Brain pericyte (primary cell): ENCODE measurements around the gene FAM168A.

Source experiments
- DNase-seq: peaks from one replicate; pipeline ENCODE4 v3.0.0-alpha.2; 2012; ENCODE audit warnings: low read depth, low spot score

The FAM168A gene

GRCh38 chr11:73376160-73376802 is 221.6 kb downstream of the FAM168A start, which contains the start of gene RELT:
TSS of gene RELT (plus strand) at chr11:73376399. CDS start at chr11:73389137, 12,738 bp downstream.
- DNase-seq = peak; percentile 76

- DNase-seq = no peak
Measured at GRCh38 chr11:73375830-73376159, 222.1 kb downstream of the FAM168A start.

GRCh38 chr11:73374151-73374550 is 223.8 kb downstream of the FAM168A start:
- DNase-seq = no peak

GRCh38 chr11:73372375-73372993 is 225.4 kb downstream of the FAM168A start:
- DNase-seq = no peak

GRCh38 chr11:73367482-73368024 is 230.4 kb downstream of the FAM168A start:
- DNase-seq = no peak

- no peak for DNase-seq
Measured at GRCh38 chr11:73366953-73367352, 231.0 kb downstream of the FAM168A start.

- DNase-seq = no peak
Measured at GRCh38 chr11:73366265-73366610, 231.7 kb downstream of the FAM168A start.

GRCh38 chr11:73365352-73366264 is 232.3 kb downstream of the FAM168A start:
- DNase-seq = no peak

- no peak for DNase-seq
Measured at GRCh38 chr11:73363147-73363546, 234.8 kb downstream of the FAM168A start.

GRCh38 chr11:73361953-73362776 is 235.7 kb downstream of the FAM168A start:
- DNase-seq = no peak

GRCh38 chr11:73360743-73361369 is 237.1 kb downstream of the FAM168A start:
- no peak for DNase-seq

GRCh38 chr11:73359930-73360742 is 237.8 kb downstream of the FAM168A start:
- no peak for DNase-seq

- DNase-seq = no peak
Measured at GRCh38 chr11:73359341-73359740, 238.6 kb downstream of the FAM168A start.

GRCh38 chr11:73358071-73358470 is 239.8 kb downstream of the FAM168A start:
- DNase-seq = no peak

GRCh38 chr11:73356979-73357860 is 240.7 kb downstream of the FAM168A start:
- no peak for DNase-seq

- no peak for DNase-seq
Measured at GRCh38 chr11:73355109-73355508, 242.8 kb downstream of the FAM168A start.

GRCh38 chr11:73353422-73353821 is 244.5 kb downstream of the FAM168A start:
- no peak for DNase-seq

GRCh38 chr11:73350908-73351636 is 246.8 kb downstream of the FAM168A start:
- DNase-seq = no peak
